DMS153 (cell line): ENCODE results near the gene ALKBH4.
"Not testable (repeated sequence)": the region's sequence is repeated elsewhere in the genome, so short reads cannot be mapped to it uniquely, and the experiment has no call there.

Source experiments
- DNase-seq: peaks from one replicate; lab custom pipeline; 2025; lab: John Stamatoyannopoulos, UW

The ALKBH4 gene, protein sequence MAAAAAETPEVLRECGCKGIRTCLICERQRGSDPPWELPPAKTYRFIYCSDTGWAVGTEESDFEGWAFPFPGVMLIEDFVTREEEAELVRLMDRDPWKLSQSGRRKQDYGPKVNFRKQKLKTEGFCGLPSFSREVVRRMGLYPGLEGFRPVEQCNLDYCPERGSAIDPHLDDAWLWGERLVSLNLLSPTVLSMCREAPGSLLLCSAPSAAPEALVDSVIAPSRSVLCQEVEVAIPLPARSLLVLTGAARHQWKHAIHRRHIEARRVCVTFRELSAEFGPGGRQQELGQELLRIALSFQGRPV

DNA sequence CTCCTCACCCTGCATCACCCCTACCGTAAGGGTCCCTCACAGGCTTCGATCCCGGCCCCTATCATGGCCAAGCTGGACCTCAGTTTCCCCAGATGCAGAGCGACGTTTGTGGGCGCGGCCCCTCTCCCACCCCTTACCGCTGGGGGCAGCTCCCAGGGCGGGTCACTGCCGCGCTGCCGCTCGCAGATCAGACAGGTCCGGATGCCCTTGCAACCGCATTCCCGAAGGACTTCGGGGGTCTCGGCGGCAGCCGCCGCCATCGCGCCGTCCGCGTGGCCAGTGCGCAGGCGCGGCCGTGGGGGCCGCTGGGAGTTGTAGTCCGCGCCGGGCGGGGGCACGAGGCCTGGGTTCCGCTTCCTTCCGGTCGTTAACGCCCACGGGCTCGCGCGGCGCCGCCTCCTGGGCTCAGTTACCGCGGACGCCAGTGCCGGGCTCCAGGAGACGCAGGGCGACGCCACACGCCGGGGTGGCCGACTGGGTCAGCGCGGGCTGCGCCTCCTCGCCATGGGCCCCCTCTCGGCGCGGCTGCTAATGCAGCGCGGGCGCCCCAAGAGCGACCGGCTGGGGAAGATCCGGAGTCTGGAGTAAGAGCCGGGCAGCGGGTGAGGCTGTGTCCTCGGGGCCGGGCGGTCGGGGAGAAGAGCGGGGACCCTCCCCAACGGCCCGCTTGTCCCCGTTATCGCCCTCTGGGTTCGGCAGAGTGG is at the start of gene ALKBH4, which contains the start of gene LRWD1:
TSS of gene ALKBH4 (minus strand) at position 287 of the 704 bp plus-strand sequence. CDS start at position 260, 27 bp downstream.
TSS of gene LRWD1 (plus strand) at position 408 of the 704 bp plus-strand sequence. CDS start at position 505, 97 bp downstream.
- DNase-seq: peak; percentile 58

DNA sequence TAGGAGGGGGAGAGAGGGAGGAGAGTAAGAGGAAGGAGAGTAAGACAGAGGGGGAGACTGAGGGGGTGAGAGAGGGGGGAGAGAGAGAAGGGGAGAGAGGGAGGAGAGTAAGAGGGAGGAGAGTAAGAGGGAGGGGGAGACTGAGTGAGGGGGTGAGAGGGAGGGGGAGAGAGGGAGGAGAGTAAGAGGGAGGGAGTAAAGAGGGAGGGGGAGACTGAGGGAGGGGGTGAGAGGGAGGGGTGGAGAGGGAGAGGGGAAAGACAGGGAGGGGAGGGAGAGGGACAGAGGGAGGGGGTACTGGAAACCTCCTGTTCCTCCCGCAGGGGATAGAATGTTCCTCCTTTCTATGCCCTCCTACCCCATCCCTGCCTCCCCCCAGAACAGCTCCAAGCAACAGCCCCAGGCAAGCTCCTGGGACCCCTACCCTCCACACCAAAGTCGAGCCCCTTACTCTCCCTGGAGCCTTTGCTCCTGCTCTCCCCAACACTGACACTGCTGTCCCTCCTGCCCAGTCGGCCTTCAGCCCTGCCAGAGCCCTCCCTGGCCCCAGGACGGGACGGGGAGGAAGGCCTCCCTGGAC is 48.1 kb upstream of the ALKBH4 start:
- DNase-seq: not testable (repeated sequence)

DNA sequence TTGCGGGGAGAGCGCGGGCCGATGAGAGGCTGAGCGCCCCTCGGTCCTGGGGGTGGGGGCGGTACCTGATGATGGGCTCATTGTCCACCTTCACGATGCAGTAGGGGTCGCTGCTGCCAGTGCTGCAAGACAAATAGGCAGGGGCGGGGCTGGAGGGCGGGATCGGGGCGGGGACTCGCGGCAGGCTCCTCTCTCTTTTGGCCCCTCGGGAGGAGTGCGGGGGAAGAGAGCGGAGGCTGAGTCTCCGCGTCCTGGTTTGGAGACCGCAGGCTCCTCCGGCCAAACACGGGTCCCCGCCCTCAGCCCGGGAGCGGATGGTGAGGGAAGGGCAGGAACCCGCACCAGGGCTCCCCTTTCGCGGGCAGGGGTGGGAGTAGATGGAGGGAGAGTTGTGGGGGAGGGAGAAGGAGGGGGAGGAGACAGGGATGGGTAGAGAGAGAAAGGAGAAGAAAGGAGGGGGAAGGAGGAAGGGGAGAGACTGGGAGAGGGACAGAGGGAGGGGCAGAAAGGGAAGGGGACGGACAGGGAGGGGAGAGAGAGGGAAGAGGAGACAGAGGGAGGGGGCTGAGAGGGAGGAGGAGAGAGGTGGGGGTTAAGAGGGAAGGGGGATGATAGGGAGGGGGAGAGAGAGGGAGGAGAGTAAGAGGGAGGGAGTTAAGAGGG is 47.3 kb upstream of the ALKBH4 start:
- DNase-seq: not testable (repeated sequence)

DNA sequence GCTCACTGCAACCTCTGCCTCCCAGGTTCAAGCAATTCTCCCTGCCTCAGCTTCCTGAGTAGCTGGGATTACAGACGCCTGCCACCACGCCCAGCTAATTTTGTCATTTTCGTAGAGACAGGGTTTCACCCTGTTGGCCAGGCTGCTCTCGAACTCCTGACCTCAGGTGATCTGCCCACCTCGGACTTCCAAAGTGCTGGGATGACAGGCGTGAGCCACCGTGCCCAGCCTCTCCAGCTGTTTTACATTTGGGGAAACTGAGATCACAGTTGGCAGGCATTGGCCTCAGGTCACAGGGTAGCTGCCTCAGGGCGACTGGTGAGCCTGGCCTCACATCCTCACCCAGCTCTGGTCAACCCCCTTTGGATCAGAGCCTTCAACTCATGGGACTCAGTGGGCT is 45.9 kb upstream of the ALKBH4 start:
- DNase-seq: not testable (repeated sequence)

DNA sequence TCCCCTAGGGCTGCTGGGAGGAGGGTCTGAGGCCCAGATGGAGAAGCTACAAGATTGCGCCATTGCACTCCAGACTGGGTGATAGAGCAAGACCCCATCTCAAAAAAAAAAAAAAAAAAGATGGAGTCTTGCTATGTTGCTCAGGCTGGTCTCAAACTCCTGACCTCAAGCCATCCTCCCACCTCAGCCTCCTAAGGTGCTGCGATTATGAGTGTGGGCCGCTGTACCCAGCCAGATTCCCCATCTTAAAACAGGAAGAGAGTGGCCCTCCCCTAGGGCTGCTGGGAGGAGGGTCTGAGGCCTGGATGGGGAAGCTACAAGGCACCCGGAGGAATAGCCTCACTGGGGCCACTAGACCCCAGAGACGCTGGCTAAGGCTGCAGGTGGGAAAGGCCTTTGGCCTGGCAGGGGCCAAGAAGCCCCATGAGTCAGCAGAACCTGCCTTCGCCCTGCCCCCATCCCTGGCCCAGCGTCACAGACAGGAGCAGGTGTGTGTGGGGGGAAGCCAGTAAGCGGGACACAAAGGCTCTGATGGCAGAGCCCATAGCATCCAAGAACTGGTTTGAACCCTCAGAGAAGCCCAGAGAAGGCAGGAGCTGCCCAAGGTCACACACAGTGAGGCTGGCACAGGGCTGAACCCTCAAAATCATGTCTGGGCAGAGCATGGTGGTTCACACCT is 42.9 kb upstream of the ALKBH4 start:
- DNase-seq: not testable (repeated sequence)

DNA sequence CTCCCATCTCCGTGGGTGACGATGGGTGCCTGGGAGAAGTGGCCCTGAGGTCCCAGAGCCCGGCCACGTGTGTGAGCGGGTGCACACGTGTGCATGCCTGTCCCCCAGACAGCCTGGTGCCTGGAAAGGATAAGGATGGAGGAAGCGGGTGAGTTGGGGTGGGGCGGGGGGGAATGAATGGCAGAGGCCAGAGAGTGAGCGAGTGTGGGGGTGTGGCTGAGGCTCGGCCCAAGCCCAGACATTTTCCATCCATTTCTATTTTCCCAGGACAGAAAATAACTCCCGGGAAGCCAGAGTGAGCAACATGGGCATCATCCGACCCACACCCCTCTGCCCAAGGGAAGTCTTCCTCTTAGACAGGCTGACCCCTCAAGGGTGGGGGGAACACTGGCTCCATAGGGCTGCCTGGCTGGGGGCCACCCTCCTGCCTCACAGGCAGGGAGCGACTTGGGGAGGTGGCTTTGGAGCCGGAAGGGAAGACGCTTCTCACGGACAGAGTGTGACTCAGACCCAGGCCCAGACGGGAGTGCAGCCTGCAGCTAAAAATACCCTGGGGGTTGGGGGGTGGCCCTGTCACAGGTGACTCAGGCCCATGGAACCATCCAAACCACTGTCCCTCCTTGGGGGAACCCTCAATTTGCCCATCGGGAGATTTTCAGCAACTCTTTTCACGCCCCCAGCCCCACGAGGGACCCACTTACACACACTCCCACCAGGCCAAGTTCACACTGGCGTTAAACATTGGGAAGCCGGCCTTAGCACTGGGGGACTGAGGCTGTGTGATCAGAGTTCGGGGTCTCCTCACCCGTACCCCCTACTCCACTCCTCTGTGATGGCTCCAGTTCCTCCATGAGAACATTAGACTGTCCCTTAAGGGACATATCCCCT is 40.9 kb upstream of the ALKBH4 start:
- not testable (repeated sequence) for DNase-seq

DNA sequence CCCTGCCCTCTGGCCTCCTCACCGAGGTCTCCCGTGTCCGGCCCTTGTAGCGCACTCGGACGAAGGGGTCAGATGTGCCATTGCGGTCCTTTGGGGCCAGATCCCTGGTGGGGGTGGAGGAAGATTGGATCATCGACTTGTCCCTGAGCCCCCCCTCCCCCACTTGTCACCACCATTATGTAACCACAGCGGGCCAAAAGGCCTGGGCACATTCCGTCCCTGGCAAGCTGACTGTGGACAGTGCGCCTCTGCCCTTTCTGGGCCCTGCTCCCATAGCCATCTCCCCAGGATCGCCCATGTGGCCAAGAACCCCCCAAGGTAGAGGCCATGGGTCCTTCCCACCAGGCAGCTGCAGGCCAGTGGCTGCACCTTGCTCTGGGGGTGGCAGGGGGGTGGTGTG is 38.5 kb upstream of the ALKBH4 start:
- DNase-seq: not testable (repeated sequence)

DNA sequence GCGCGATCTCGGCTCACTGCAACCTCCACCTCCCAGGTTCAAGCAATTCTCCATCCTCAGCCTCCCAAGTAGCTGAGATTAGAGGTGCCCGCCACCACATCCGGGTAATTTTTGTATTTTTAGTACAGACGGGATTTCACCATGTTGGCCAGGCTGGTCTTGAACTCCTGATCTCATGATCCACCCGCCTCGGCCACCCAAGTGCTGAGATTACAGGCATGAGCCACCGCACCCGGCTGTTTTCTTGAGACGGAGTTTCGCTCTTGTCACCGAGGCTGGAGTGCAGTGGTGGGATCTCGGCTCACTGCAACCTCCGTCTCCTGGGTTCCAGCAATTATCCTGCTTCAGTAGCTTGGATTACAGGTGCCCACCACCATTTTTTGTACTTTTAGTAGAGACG is 33.7 kb upstream of the ALKBH4 start:
- not testable (repeated sequence) for DNase-seq

DNA sequence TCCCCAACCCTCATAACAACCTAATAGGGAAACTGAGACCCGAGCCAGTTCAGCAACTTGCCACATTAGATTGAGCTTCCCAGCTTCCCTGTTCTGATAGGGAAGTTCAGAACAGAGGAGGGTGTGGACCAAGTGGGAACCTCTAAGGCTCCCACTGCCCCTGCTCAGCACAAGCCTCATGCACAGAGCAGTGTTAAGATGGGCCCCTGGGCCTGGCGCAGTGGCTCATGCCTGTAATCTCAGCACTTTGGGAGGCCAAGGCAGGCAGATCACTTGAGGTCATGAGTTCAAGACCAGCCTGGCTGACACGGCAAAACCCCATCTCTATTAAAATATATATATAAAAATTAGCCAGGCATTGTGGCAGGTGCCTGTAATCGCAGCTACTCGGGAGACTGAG is 32.6 kb upstream of the ALKBH4 start:
- DNase-seq: not testable (repeated sequence)

DNA sequence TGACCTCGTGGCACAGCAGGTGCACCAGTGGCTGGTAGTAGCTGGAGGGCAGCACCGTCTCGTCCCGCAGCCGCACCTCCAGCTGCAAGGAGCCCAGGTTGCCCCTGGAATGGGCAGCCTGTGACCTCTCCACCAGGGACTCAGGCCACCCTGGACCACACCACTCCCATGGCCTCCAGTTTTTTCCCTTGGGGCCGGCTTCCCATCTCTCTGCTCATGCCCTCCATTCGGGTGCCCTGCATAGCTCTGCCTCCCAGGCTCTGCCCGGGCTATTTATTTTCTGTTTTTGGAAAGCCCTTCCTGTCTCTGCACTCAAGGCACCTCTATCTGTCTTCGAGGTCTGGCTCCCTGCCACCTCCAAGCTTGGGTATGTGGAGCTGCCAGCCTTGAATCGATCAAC is 32.2 kb upstream of the ALKBH4 start:
- DNase-seq: not testable (repeated sequence)

DNA sequence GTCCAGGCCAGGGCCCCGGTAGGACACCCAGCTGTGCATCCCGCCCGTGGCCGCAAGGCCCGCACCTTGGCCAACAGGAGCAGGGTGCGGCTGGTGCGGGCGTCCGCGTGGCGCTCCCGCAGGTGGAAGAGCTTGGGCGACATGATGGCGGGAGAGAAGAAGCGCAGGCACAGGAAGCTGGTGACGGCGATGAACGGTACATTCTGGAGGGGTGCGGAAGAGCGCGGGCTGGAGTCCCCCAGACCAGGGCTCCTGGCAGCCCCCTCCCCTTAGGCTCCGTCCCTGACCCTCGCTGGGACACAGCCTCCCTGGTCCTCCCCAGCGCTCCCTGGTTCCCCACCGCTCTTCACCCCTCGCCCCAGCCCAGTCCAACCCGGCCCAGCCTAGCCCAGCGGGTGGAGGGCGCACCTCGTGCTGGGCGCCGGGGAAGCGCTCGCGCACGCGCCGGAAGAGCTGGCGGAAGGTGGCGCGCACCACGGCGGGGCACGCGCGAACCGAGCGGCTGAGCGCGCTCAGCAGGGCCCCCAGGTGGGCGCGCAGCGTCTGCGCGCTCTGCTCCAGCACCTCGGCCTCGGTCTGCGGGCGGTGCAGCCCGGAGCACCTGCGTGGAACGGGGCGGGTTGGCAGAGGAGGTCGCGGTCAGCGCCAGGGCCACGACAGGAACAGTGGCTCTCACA is 29.9 kb upstream of the ALKBH4 start:
- DNase-seq: not testable (repeated sequence)

DNA sequence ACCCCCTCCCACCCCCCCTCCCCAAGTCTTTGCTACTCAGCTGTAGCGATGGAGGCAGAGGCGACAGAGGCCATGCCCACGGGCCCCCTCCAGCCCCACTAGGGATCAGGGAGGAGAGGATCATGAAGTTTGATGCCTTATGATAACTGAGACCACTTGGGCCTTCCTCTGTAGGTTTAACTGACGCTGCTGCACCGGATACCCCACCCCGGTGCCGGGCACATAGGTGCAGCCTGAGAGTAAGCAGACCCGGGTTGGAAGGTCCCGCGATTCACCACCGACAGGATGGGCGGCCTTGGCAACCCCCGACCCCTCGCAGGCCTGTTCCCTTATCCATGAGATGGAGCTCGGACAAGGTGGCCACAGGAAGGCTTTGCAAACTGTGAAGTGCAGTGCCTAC is 29.4 kb upstream of the ALKBH4 start:
- DNase-seq: not testable (repeated sequence)

DNA sequence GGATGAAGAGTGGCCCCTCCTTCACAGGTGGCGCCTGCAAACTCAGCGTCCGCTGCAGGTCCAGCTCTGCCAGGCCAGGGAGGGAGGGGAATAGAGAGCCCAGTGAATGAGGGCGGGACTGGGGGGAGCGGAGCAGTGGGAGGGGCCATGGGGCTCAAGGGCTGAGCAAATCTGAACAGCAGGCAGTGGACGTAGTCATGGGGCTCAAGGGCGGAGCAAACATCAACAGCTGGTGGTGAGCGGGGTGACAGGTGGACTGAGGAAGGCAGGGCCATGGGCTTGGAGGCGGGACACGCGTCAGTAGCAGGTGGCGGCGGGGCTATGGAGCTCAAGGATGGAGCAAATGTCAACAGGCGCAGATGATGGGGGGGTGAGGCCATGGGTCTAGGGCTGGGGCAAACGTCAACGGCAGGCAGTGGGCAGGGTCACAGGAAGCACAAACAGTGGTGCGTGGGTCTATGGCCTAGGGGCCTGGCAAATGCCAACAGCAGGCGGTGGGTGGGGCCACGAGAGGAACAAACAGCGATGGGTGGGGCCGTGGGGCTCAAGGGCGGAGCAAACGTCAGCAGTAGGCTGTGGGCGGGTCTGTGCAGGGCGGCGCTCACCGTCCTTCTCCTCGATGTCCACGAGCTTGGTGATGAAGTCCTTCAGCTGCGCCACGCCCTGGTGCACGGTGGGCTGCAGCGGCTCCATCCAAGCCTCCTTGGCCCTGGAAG is 28.7 kb upstream of the ALKBH4 start:
- DNase-seq: not testable (repeated sequence)

DNA sequence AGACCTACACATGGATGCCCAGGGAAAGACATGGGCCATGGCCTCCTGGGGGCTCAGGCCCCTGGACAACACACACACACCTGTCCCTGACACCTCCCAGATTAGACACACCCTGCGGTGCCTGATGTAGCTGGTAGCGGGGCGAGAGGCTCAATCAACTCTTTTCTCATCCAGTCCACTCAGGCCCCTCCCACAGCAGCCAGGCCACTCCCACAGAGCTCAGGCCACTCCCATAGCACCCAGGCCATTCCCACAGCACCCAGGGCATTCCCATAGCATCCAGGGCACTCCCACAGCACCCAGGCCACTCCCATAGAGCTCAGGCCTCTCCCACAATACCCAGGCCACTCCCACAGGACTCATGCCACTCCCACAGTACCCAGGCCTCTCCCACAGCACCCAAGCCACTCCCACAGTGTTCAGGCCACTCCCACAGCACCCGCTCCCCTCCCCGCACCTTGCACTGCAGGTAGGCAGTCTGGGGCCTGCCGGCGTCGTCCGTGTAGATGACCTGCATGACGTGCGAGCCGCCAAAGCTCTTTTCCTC is 25.9 kb upstream of the ALKBH4 start:
- not testable (repeated sequence) for DNase-seq

DNA sequence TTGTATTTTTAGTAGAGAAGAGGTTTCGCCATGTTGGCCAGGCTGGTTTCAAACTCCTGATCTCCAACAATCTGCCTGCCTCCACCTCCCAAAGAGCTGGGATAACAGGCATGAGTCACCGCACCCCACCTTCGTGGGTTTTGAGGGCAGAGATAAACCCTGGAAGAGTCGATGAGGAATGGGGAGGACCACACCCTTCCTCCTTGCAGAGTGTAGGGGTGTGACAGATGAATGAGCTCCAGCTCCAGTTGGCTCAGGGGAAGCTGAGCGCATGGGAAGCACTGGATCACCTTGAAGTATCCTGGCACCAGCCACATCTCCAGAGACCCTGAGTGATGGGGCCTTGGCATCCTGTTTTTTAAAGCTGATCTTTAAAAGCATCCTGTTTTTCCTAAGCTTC is 19.7 kb upstream of the ALKBH4 start:
- DNase-seq: not testable (repeated sequence)

DNA sequence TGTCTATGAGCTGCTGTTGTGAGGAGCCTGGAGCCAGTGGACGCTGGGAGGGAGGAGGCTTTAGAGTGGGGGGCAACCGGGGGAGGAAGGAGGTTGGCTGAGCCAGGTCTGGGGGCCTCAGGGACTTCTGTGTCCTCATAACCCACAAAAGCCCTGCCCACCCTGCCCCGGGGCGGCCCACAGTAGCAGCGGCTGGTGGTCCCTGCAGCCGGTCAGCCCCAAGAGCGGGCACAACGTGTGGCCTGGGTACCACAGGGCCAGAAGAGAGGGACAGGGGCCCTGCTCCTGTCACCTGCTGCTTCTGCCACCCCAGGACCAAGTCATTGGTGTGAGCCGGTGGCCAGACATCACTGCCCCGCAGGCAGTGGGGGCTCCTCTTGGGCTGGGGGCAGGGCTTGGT is 17.3 kb upstream of the ALKBH4 start:
- not testable (repeated sequence) for DNase-seq

DNA sequence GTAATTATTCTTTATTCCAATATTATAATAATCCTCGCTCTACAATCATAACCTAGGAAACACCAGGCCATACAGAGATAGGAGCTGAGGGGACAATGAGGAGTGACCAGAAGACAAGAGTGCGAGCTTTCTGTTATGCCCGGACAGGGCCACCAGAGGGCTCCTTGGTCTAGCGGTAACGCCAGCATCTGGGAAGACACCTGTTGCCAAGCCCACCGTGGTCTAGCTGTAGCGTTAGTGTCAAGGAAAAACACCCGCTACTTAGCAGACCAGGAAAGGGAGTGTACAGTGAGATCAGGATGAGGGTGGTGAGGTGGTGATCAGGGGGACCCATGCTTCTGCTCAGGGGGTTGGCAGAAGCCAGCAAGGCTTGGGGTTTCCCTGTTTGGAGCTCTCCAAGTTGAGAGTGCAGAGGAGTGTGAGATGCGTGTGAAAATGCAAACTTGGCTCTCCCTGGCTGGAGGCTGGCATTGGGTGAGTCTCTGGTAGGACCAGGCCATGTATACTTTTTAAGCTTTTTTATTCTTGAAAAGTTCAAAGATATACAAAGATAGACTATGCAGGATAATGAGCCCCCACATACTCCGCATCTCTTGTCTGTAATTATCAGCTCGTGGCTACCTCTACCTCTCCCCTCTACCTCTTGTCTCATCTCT is 15.4 kb upstream of the ALKBH4 start:
- DNase-seq: not testable (repeated sequence)

DNA sequence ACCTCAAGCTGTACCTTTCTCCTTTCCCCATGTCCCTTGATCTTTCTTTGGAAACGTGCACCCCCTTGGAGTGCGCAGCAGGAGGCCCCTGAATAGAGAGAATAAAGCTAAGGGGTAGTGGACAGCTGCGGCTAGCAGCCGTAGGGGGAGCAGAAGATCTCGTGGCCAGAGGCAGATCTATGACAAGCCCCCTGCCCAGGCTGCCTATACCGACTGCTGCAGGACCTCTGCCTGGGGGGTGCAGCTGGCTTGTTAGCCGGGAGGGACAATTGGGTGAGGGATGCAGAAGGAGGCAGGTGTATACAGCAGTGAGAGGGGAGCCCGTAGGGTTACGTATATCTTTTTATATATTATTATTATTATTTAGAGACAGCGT is 14.5 kb upstream of the ALKBH4 start:
- not testable (repeated sequence) for DNase-seq
